K562 (cell line): ENCODE data around the gene CHRNB4. TPM values are rescaled to one million over a fixed set of nuclear protein-coding genes. Genes with fewer than 3 reads are reported as not detected.

Experiments used
- ATAC-seq: fragments of 200-7000 bp; cut with Tn5 transposase; 3 replicates; pipeline ENCODE4 v1.9.1; 2020; ENCODE audit warnings: moderate library complexity
- BruUV-seq: library from RNA; stranded (reverse); fragments of 400-500 nt; replicated peaks from 2 replicates; lab custom pipeline; 2021; lab: Mats Ljungman, UMichigan
- CTCF ChIA-PET: fragments of 300-600 bp; formaldehyde crosslinking; extraction: SDS; loops from one replicate; lab custom pipeline; 2021; ENCODE audit warnings: low intra/inter-chr PET ratio; lab: Yijun Ruan, JAX
- POLR2A ChIA-PET: fragments of 300-600, 350-650 bp; sonication (Branson Sonifier 250); formaldehyde crosslinking; extraction: SDS; loops from one replicate; lab custom pipeline; 2021; ENCODE audit warnings: antibody characterized with exemption, inconsistent platforms; lab: Yijun Ruan, JAX
- DNase-seq, 4 experiments: peaks; one replicate each; pipeline versions ENCODE4 v3.0.0 to v3.0.0-alpha.2; 2011 to 2018; ENCODE audit warnings: low spot score in 3 of 4, mixed read lengths in 3 of 4; ENCODE audit errors: extremely low read depth in 1 of 4
- FAIRE-seq: peaks from 2 replicates; lab custom pipeline; 2011; peaks lifted over from hg19 to GRCh38; lab: Jason Lieb, UNC
- H2AFZ ChIP-seq: 2 replicates; pipeline ENCODE4 v1.6.0; 2011; ENCODE audit warnings: low read depth, low read length, control low read depth, inconsistent platforms
- H3K27ac ChIP-seq: fragments of 200-600 bp; 3 replicates; pipeline ENCODE4 v1.8.0; 2011; ENCODE audit warnings: low read depth, mild to moderate bottlenecking, control low read depth, inconsistent platforms, low read length, moderate library complexity, mixed read lengths; ENCODE audit errors: extremely low read depth
- H3K27me3 ChIP-seq, 2 experiments: fragments of 300-600 bp in 1 of 2; 2 replicates in 1 of 2; 3 replicates in 1 of 2; pipeline versions ENCODE4 v1.6.0 to v1.8.0; 2011; ENCODE audit warnings: inconsistent platforms in 2 of 2, low read length in 2 of 2, mild to moderate bottlenecking in 1 of 2, mixed read lengths in 1 of 2, moderate library complexity in 1 of 2; ENCODE audit not compliant: control insufficient read depth in 2 of 2, insufficient read depth in 2 of 2
- H3K36me3 ChIP-seq: fragments of 300-600 bp; 3 replicates; pipeline ENCODE4 v1.8.0; 2011; ENCODE audit warnings: mild to moderate bottlenecking, low read length, inconsistent platforms; ENCODE audit not compliant: control insufficient read depth, insufficient read depth
- H3K4me1 ChIP-seq, 2 experiments: fragments of 200-600 bp in 1 of 2; replicated peaks in 1 of 2; 2 replicates in 1 of 2; 3 replicates in 1 of 2; pipeline versions ENCODE4 v1.5.1 to v1.8.0; 2011; ENCODE audit warnings: inconsistent platforms in 2 of 2, low read length in 2 of 2, mild to moderate bottlenecking in 1 of 2, mixed read lengths in 1 of 2, moderate library complexity in 1 of 2; ENCODE audit not compliant: control insufficient read depth in 2 of 2, insufficient read depth in 2 of 2
- H3K4me2 ChIP-seq: 2 replicates; pipeline ENCODE4 v1.6.1; 2011; ENCODE audit warnings: low read length, control low read depth, inconsistent platforms, mixed read lengths; ENCODE audit not compliant: insufficient read depth
- H3K4me3 ChIP-seq: fragments of 200-600 bp; sonication (generic), shearing (Covaris generic); 2 replicates; pipeline ENCODE4 v1.5.1; 2016; ENCODE audit warnings: control low read depth, inconsistent platforms
- H3K79me2 ChIP-seq: fragments of 200-600 bp; 3 replicates; pipeline ENCODE4 v1.8.0; 2011; ENCODE audit warnings: low read length, inconsistent platforms; ENCODE audit not compliant: control insufficient read depth, insufficient read depth
- H3K9ac ChIP-seq, 2 experiments: 2 replicates each; pipeline versions ENCODE4 v1.6.0 to v1.6.1; 2011; ENCODE audit warnings: low read depth in 2 of 2, low read length in 2 of 2, control low read depth in 1 of 2, inconsistent platforms in 1 of 2, mild to moderate bottlenecking in 1 of 2, mixed read lengths in 1 of 2; ENCODE audit not compliant: insufficient read depth in 1 of 2
- H3K9me1 ChIP-seq: one replicate; pipeline ENCODE4 v1.6.0; 2011; ENCODE audit warnings: inconsistent platforms, mild to moderate bottlenecking, low read length, moderate library complexity; ENCODE audit not compliant: control insufficient read depth, insufficient read depth
- H3K9me3 ChIP-seq: replicated peaks from 2 replicates; pipeline ENCODE4 v1.5.1; 2011; ENCODE audit warnings: low read depth, low read length, inconsistent platforms; ENCODE audit not compliant: control insufficient read depth, insufficient read depth
- H4K20me1 ChIP-seq: replicated peaks from 2 replicates; pipeline ENCODE4 v1.6.1; 2011; ENCODE audit warnings: low read length, inconsistent platforms, mixed read lengths; ENCODE audit not compliant: control insufficient read depth, insufficient read depth
- FOXJ3 ChIP-seq: sonication (generic); formaldehyde crosslinking; IDR thresholded peaks from 2 replicates; pipeline ENCODE4 v1.4.0; 2020; ENCODE audit warnings: mild to moderate bottlenecking, missing genetic modification reagents
- SMAD3 ChIP-seq: fragments of 450-650 bp; formaldehyde crosslinking; conservative IDR thresholded peaks from 2 replicates; pipeline ENCODE4 v1.4.0; 2020; ENCODE audit warnings: mild to moderate bottlenecking
- SMARCC2 ChIP-seq: fragments of 450-650 bp; IDR thresholded peaks from 2 replicates; pipeline ENCODE4 v1.6.1; 2017; ENCODE audit warnings: antibody characterized with exemption, moderate library complexity, mild to moderate bottlenecking, low read depth
- XRCC4 ChIP-seq: IDR thresholded peaks from one replicate; pipeline ENCODE4 v1.6.1; 2011; ENCODE audit not compliant: insufficient read depth, insufficient read length; ENCODE audit errors: extremely low read depth
- WGBS: fragments of 100-300 bp; shearing (Covaris generic); methylation state at CpG from one replicate; pipeline ENCODE4 v1.1.6; 2016; ENCODE audit warnings: low coverage, mixed read lengths; ENCODE audit not compliant: insufficient coverage; ENCODE audit errors: missing lambda C conversion rate; 5-methylcytosine and 5-hydroxymethylcytosine counted together
- in situ Hi-C: fragments of 300-500 bp; cut with MboI; formaldehyde crosslinking; loops from 4 replicates; pipeline ENCODE4 v1.15.0; 2018; ENCODE audit warnings: inconsistent platforms, mixed read lengths
- intact Hi-C: fragments of 100-400 bp; cut with micrococcal nuclease; formaldehyde crosslinking; loops from 2 replicates; pipeline ENCODE4 v1.14.2; 2022
- polyA plus RNA-seq, 8 experiments: library from polyadenylated mRNA; depleted of rRNA in 4 of 8; stranded (reverse) in 5 of 8; unstranded in 3 of 8; fragments of >200 nt; fragmentation: Nextera tagmentation in 2 of 8; fragmentation: Illumina TruSeq in 1 of 8; extraction: Ambion mirVana in 2 of 8; extraction: Trizol in 1 of 8; gene quantifications; 2 replicates each; pipeline versions ENCODE4 v1.2.1 to v1.2.3, GENCODE V29; 2011 to 2014; ENCODE audit warnings: inconsistent platforms in 1 of 8, missing spikeins in 1 of 8
- total RNA-seq, 7 experiments: library from RNA; depleted of rRNA in 6 of 7; stranded (reverse); fragments of >200 nt in 6 of 7; fragmentation: Illumina TruSeq in 2 of 7; extraction: Trizol in 2 of 7; gene quantifications; 2 replicates each; pipeline versions ENCODE4 v1.2.1 to v1.2.3, GENCODE V29; 2011 to 2021; ENCODE audit warnings: low replicate concordance in 1 of 7
- TF ChIP-seq, protein P1 (sequence below): conservative IDR thresholded peaks from 2 replicates; pipeline ENCODE4 v1.6.1; 2011; ENCODE audit warnings: low read depth, mild to moderate bottlenecking, low read length; ENCODE audit not compliant: control insufficient read depth
- TF ChIP-seq, protein P2 (sequence below): fragments of 250-450 bp; sonication (Bioruptor Pico); IDR thresholded peaks from 2 replicates; pipeline ENCODE4 v1.4.0; 2020; ENCODE audit warnings: mild to moderate bottlenecking, moderate library complexity, borderline replicate concordance

The CHRNB4 gene
- total and polyA plus RNA-seq, 9 of the 15 experiments (the other 6 are each of a cell fraction or from before 2014, with no cell fraction given), result 0.08 to 0.18 TPM; not detected in 7

DNA sequence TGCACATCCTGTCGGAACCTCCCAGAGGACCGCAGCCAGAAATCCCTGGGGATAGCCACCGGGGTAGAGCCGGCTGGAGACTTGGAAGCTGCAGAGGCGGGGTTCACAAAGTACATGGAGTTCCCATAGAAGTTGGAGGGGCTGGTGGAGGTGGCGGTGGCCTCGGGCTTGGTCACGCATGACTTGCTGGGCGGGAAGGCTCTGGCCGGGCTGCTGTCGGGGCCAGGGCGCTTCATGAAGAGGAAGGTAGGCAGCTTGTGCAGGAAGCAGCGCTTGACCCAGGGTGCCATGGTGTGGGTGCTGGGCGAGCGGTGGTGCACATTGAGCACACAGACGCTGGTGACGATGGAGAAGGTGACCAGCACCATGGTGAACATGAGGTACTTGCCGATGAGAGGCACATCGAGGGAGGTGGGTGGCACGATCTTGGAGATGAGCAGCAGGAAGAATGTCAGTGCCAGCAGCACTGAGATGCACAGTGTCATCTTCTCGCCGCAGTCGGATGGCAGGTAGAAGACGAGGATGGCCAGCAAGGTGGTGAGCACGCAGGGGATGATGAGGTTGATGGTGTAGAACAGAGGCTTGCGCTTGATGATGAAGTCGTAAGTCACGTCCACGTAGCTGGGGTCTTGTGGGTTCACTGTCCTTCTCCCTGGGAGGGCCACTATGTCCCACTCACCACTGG, 11.8 kb downstream of the CHRNB4 start:
- H3K9me3 ChIP-seq, result no peaks in the 10 kb centered on the region
- no peak for ATAC-seq
- H3K27me3 ChIP-seq, result peaks cover 41 to 63% of the 10 kb centered on the region in 2 experiments
- no peaks in the 10 kb centered on the region for H3K9me1 ChIP-seq
- no peak overlapping the region for H2AFZ ChIP-seq
- ChIA-PET CTCF (interaction anchor here (0.6 kb wide), 1 partner anchor 1693 kb away, joined by 3 read pairs; no protein-coding TSS in a partner anchor), POLR2A (interaction anchor here (0.6 kb wide), 1 partner anchor 168 kb away, joined by 3 read pairs; no protein-coding TSS in a partner anchor)
- no peak overlapping the region for H3K27ac ChIP-seq
- H3K4me2 ChIP-seq, result no peak overlapping the region
- no TSS peak for BruUV-seq
- no peaks in the 10 kb centered on the region for H3K79me2 ChIP-seq
- H4K20me1 ChIP-seq, result peaks cover 5% of the 10 kb centered on the region; the same call in 1 of the 2 replicates
- DNase-seq, result no peak
- TF ChIP-seq SMAD3 (no peak), SMARCC2 (no peak), XRCC4 (no peak), FOXJ3 (no peak)
- TF ChIP-seq, protein P1, sequence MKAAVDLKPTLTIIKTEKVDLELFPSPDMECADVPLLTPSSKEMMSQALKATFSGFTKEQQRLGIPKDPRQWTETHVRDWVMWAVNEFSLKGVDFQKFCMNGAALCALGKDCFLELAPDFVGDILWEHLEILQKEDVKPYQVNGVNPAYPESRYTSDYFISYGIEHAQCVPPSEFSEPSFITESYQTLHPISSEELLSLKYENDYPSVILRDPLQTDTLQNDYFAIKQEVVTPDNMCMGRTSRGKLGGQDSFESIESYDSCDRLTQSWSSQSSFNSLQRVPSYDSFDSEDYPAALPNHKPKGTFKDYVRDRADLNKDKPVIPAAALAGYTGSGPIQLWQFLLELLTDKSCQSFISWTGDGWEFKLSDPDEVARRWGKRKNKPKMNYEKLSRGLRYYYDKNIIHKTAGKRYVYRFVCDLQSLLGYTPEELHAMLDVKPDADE, result no peak
- TF ChIP-seq, protein P2, sequence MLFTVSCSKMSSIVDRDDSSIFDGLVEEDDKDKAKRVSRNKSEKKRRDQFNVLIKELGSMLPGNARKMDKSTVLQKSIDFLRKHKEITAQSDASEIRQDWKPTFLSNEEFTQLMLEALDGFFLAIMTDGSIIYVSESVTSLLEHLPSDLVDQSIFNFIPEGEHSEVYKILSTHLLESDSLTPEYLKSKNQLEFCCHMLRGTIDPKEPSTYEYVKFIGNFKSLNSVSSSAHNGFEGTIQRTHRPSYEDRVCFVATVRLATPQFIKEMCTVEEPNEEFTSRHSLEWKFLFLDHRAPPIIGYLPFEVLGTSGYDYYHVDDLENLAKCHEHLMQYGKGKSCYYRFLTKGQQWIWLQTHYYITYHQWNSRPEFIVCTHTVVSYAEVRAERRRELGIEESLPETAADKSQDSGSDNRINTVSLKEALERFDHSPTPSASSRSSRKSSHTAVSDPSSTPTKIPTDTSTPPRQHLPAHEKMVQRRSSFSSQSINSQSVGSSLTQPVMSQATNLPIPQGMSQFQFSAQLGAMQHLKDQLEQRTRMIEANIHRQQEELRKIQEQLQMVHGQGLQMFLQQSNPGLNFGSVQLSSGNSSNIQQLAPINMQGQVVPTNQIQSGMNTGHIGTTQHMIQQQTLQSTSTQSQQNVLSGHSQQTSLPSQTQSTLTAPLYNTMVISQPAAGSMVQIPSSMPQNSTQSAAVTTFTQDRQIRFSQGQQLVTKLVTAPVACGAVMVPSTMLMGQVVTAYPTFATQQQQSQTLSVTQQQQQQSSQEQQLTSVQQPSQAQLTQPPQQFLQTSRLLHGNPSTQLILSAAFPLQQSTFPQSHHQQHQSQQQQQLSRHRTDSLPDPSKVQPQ (CRISPR knock-in tag), result no peak
- in situ Hi-C loops (no loop called here), intact Hi-C loops (no loop called here)
- no peak overlapping the region for H3K4me3 ChIP-seq
- FAIRE-seq, result no peak
- H3K9ac ChIP-seq, result no peak overlapping the region
- no peaks in the 10 kb centered on the region for H3K4me1 ChIP-seq
- H3K36me3 ChIP-seq, result no peaks in the 10 kb centered on the region
- WGBS, result 1% methylated on average over 29 of the region's 29 CpGs
